Hepatocyte (in vitro differentiated cells): ENCODE measurements around the gene KCNQ1. TPM values are rescaled to one million over a fixed set of nuclear protein-coding genes. Genes with fewer than 3 reads are reported as not detected.

Experiments used
- DNase-seq: peaks from one replicate; pipeline ENCODE4 v3.0.0-alpha.2; 2016; ENCODE audit warnings: low spot score
- H2AFZ ChIP-seq: fragments of 200-600 bp; sonication (generic); 2 replicates; pipeline ENCODE4 v1.6.0; 2016; ENCODE audit warnings: antibody characterized with exemption, mild to moderate bottlenecking
- H3K27ac ChIP-seq: fragments of 200-600 bp; sonication (generic); 2 replicates; pipeline ENCODE4 v1.5.1; 2016; ENCODE audit warnings: mild to moderate bottlenecking
- H3K27me3 ChIP-seq: fragments of 200-600 bp; sonication (generic); 2 replicates; pipeline ENCODE4 v1.6.1; 2016
- H3K36me3 ChIP-seq: fragments of 200-600 bp; sonication (generic); replicated peaks from 2 replicates; pipeline ENCODE4 v1.5.1; 2016; ENCODE audit warnings: low read depth; ENCODE audit not compliant: insufficient read depth
- H3K4me1 ChIP-seq: fragments of 200-600 bp; sonication (generic); 2 replicates; pipeline ENCODE4 v1.5.1; 2016; ENCODE audit warnings: mild to moderate bottlenecking, moderate library complexity; ENCODE audit not compliant: insufficient read depth
- H3K4me2 ChIP-seq: fragments of 200-600 bp; sonication (generic); 2 replicates; pipeline ENCODE4 v1.6.0; 2016
- H3K4me3 ChIP-seq: fragments of 200-600 bp; sonication (generic); 2 replicates; pipeline ENCODE4 v1.5.1; 2016; ENCODE audit warnings: mild to moderate bottlenecking
- H3K79me2 ChIP-seq: fragments of 200-600 bp; sonication (generic); 2 replicates; pipeline ENCODE4 v1.6.0; 2017; ENCODE audit warnings: mild to moderate bottlenecking
- H3K9me2 ChIP-seq: fragments of 200-600 bp; sonication (generic); replicated peaks from 2 replicates; pipeline ENCODE4 v1.6.0; 2017; ENCODE audit warnings: mild to moderate bottlenecking; ENCODE audit not compliant: insufficient read depth
- H3K9me3 ChIP-seq: fragments of 200-600 bp; sonication (generic); 2 replicates; pipeline ENCODE4 v1.5.1; 2016; ENCODE audit warnings: low read depth, mild to moderate bottlenecking
- H4K20me1 ChIP-seq: fragments of 200-600 bp; sonication (generic); 2 replicates; pipeline ENCODE4 v1.6.0; 2016; ENCODE audit warnings: mild to moderate bottlenecking; ENCODE audit not compliant: insufficient read depth, poor library complexity, severe bottlenecking
- EZH2 ChIP-seq: fragments of 200-600 bp; sonication (generic); IDR thresholded peaks from 2 replicates; pipeline ENCODE4 v1.6.1; 2016; ENCODE audit warnings: antibody characterized with exemption, mild to moderate bottlenecking, borderline replicate concordance
- EZH2phosphoT487 ChIP-seq: fragments of 200-600 bp; sonication (generic); IDR thresholded peaks from one replicate; pipeline ENCODE4 v1.6.1; 2018; ENCODE audit warnings: antibody characterized with exemption, mild to moderate bottlenecking, low read depth, moderate library complexity; ENCODE audit not compliant: unreplicated experiment, severe bottlenecking
- WGBS: methylation state at CpG from one replicate; pipeline ENCODE4 v1.1.6; 2016; ENCODE audit warnings: low lambda C conversion rate; ENCODE audit errors: missing lambda C conversion rate; 5-methylcytosine and 5-hydroxymethylcytosine counted together
- polyA plus RNA-seq: library from polyadenylated mRNA; unstranded; fragments of >200 nt; fragmentation: Nextera tagmentation; extraction: Ambion mirVana; gene quantifications from 2 replicates; pipeline ENCODE4 v1.2.1, GENCODE V29; 2016
- total RNA-seq: library from RNA; depleted of rRNA; stranded (reverse); fragments of >200 nt; gene quantifications from 2 replicates; pipeline ENCODE4 v1.2.3, GENCODE V29; 2014
- TF ChIP-seq, protein P1 (sequence below): fragments of 200-600 bp; sonication (generic); IDR thresholded peaks from 2 replicates; pipeline ENCODE4 v1.5.1; 2016; ENCODE audit warnings: antibody characterized with exemption, mild to moderate bottlenecking; ENCODE audit not compliant: poor library complexity

KCNQ1 gene
- total and polyA plus RNA-seq, 2 experiments from 2014 or later = 1.8 to 6.4 TPM

DNA sequence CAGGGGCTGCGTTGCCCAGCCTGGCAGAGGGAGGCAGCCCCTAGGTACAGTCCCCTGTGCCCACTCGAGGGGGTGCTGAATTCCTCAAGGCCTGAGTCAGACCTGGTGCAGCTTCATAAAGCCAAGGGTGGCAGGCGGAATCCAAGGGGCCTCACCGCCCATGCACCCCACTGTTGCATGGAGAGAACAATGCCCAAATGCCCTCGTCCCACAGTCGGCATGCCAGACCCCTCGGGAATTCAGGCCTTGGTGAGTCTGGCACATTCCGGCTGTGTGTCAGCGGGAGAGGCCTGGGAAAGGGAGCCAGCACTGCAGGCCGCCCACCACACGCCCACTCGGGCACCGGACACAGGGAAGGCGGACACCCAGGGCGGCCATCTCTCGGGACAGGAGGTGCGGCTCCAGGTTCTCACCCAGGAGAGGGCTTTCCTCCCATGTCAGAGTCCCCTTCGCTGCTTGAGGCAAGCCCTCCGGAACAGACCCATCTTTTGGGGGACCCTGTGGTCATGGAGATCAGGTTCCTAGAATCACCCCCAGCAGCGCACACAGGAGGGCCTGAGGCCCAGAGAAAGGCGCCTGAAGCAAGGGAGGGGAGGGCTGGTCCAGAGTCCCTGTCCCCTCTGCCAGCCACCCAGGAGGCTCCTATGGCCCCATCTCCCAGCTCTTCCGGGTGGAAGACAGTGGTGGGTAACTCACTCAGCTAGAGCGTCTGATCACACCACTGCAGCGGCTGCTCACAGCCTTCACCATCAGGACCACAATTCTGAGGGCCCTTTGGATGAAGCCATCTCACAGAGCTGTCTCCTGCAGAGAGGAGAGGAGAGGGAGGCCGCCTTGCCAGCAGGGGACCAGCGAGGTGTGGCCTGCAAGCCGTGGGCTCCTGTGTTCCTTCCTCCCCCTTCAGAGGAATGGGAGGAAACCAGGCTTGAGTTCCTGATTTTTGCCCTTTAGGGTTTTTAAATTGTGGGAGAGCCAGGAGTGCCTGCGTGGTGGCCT, 286.6 kb downstream of the KCNQ1 start:
- H3K36me3 ChIP-seq = no peaks in the 10 kb centered on the region
- H3K4me2 ChIP-seq = no peak overlapping the region
- H3K9me3 ChIP-seq = no peaks in the 10 kb centered on the region
- H3K27ac ChIP-seq = no peak overlapping the region
- TF ChIP-seq, protein P1, sequence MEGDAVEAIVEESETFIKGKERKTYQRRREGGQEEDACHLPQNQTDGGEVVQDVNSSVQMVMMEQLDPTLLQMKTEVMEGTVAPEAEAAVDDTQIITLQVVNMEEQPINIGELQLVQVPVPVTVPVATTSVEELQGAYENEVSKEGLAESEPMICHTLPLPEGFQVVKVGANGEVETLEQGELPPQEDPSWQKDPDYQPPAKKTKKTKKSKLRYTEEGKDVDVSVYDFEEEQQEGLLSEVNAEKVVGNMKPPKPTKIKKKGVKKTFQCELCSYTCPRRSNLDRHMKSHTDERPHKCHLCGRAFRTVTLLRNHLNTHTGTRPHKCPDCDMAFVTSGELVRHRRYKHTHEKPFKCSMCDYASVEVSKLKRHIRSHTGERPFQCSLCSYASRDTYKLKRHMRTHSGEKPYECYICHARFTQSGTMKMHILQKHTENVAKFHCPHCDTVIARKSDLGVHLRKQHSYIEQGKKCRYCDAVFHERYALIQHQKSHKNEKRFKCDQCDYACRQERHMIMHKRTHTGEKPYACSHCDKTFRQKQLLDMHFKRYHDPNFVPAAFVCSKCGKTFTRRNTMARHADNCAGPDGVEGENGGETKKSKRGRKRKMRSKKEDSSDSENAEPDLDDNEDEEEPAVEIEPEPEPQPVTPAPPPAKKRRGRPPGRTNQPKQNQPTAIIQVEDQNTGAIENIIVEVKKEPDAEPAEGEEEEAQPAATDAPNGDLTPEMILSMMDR = no peak
- TF ChIP-seq EZH2phosphoT487 (no peak), EZH2 (no peak)
- DNase-seq = no peak
- H3K4me1 ChIP-seq = peaks cover 35% of the 10 kb centered on the region
- no peaks in the 10 kb centered on the region for H4K20me1 ChIP-seq
- no peaks in the 10 kb centered on the region for H3K27me3 ChIP-seq
- no peaks in the 10 kb centered on the region for H3K9me2 ChIP-seq
- no peak overlapping the region for H3K4me3 ChIP-seq
- 91% methylated on average over 28 of the region's 28 CpGs for whole genome bisulfite sequencing
- H2AFZ ChIP-seq = no peak overlapping the region
- no peaks in the 10 kb centered on the region for H3K79me2 ChIP-seq

DNA sequence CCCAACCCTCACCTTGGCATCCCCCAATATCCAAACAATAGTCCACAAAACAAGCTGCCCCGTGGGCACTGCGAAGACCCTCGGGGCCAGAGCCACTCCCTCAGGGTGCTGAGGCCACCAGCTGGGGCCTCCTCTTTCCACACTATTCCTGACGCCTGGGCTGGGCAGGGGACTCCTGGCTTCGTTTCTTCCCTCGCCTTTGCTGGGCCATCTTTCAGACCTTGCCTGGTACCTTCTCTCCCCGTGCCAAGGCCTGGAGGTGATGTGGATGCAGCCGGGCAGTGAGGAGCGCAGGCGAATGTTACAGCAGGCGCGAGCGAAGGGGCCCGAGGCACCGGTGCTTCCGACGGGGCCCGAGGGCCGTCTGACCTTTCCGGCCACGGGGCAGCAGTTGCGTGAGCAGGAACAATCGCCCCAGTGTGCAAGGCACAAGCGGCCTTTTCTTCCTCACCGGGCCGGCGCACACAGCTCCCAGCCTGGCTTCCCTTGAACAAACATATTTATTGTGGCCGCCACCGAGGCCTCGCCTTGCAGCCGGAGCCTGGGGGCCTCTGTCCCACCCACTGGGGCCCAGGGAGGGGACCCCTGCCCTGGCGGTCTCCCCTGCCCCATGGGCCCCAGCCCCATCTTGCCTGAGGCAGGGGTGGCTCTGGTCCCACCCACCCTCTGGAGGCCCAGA, 287.6 kb downstream of the KCNQ1 start:
- DNase-seq = no peak
- Histone ChIP-seq H3K4me2 (no peak overlapping the region), H3K36me3 (no peaks in the 10 kb centered on the region), H2AFZ (no peak overlapping the region), H3K27ac (no peak overlapping the region), H3K4me3 (no peak overlapping the region), H3K79me2 (no peaks in the 10 kb centered on the region), H3K27me3 (no peaks in the 10 kb centered on the region), H3K4me1 (peaks cover 33% of the 10 kb centered on the region), H3K9me2 (no peaks in the 10 kb centered on the region), H3K9me3 (no peaks in the 10 kb centered on the region), H4K20me1 (no peaks in the 10 kb centered on the region)
- TF ChIP-seq EZH2 (no peak), EZH2phosphoT487 (no peak)
- TF ChIP-seq, protein P1 = no peak
- 87% methylated on average over 31 of the region's 32 CpGs for WGBS

DNA sequence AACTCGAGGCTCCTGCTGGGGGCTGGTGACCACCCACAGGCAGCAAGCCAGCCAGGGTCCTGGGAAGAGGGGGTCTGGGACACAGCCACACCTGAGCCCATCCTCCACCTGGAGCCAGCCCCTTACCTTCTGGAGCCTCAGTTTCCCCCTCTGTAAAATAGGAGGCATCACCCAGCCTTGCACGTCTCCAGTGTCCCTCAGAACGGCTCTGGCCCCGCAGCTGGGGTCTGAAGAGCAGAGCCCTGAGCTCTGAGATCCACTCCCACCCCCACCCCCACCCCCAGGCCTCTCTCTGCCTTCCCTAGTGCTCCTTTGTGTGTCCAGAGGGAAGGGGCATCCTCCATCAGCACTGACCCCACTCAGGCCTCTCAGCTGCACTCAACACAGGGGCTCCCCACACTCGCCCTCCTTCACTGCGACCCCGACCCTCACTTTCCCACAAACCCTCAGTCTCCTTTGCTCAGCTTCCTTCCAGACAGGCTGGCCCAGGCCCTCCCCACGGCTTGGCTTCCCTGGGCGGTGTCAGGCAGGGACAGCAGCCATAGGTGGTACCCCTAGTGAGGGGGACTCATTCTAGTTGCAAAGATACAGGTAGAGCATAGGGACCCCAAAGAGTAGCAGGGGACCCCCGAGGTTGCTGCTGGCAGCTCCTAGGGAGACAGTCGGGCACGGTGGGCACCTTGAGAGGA, 288.3 kb downstream of the KCNQ1 start:
- Histone ChIP-seq H3K36me3 (no peaks in the 10 kb centered on the region), H2AFZ (no peak overlapping the region), H3K4me3 (no peak overlapping the region), H3K9me2 (no peaks in the 10 kb centered on the region), H3K79me2 (no peaks in the 10 kb centered on the region), H3K4me1 (peaks cover 40% of the 10 kb centered on the region), H3K4me2 (no peak overlapping the region), H4K20me1 (no peaks in the 10 kb centered on the region), H3K27ac (no peak overlapping the region), H3K27me3 (no peaks in the 10 kb centered on the region), H3K9me3 (no peaks in the 10 kb centered on the region)
- no peak for TF ChIP-seq EZH2phosphoT487
- DNase-seq = no peak
- 79% methylated on average over 12 of the region's 12 CpGs for WGBS
